HFFc6 (cell line): Measurements from ENCODE around the gene SPECC1L. TPM values are rescaled to one million over a fixed set of nuclear protein-coding genes. Genes with fewer than 3 reads are reported as not detected.

Experiments
- DNase-seq: peaks from one replicate; pipeline ENCODE4 v3.0.0-alpha.2; 2018
- H3K27ac Mint-ChIP-seq: 2 replicates; pipeline ENCODE4 v1.8.0; 2020; ENCODE audit warnings: mild to moderate bottlenecking, mixed read lengths
- H3K27me3 Mint-ChIP-seq: 2 replicates; pipeline ENCODE4 v1.8.0; 2021; ENCODE audit warnings: mild to moderate bottlenecking, moderate library complexity, mixed read lengths; ENCODE audit not compliant: insufficient read depth
- H3K36me3 Mint-ChIP-seq: 2 replicates; pipeline ENCODE4 v1.8.0; 2021; ENCODE audit warnings: low read depth, mixed read lengths
- H3K4me1 Mint-ChIP-seq: 2 replicates; pipeline ENCODE4 v1.8.0; 2020; ENCODE audit warnings: low read depth, mixed read lengths
- H3K4me3 Mint-ChIP-seq: 2 replicates; pipeline ENCODE4 v1.8.0; 2020; ENCODE audit warnings: mild to moderate bottlenecking, moderate library complexity, mixed read lengths
- H3K9me3 Mint-ChIP-seq: 2 replicates; pipeline ENCODE4 v1.8.0; 2020; ENCODE audit warnings: mild to moderate bottlenecking, mixed read lengths
- CTCF ChIP-seq: fragments of 200-600 bp; sonication (generic); IDR thresholded peaks from 2 replicates; pipeline ENCODE4 v1.5.0; 2021; ENCODE audit warnings: antibody characterized with exemption, mild to moderate bottlenecking
- total RNA-seq, 6 experiments: library from RNA; stranded (reverse); fragmentation: NEBNext Ultra II Directional; extraction: Animal tissue kit (Norgen Biotek cat#: 25700); gene quantifications; 2 replicates in 1 of 6; 3 replicates in 5 of 6; pipeline ENCODE4 v1.2.3, GENCODE V29; 2021

The SPECC1L gene
- total RNA-seq, 6 experiments from 2014 or later: 47.3 to 61.5 (median 59.1) TPM

GRCh38 chr22:24327832-24328231 is 57.2 kb downstream of the SPECC1L start:
- Mint-ChIP-seq H3K4me1 (peaks cover 52% of the 10 kb centered on the region), H3K9me3 (no peaks in the 10 kb centered on the region), H3K27ac (no peak overlapping the region), H3K36me3 (peaks cover 19% of the 10 kb centered on the region), H3K4me3 (no peak overlapping the region), H3K27me3 (no peaks in the 10 kb centered on the region)
- DNase-seq: no peak
- no peak for TF ChIP-seq CTCF

- Mint-ChIP-seq H3K9me3 (no peaks in the 10 kb centered on the region), H3K27ac (no peak overlapping the region; the same call in 1 of the 2 replicates), H3K4me3 (no peak overlapping the region), H3K36me3 (peaks cover 19% of the 10 kb centered on the region), H3K27me3 (no peaks in the 10 kb centered on the region), H3K4me1 (peaks cover 59% of the 10 kb centered on the region)
- DNase-seq: no peak
- TF ChIP-seq CTCF: no peak
These were observed 58.8 kb downstream of the SPECC1L start for GRCh38 chr22:24329453-24329852.

GRCh38 chr22:24330636-24331035 is 60.0 kb downstream of the SPECC1L start:
- no peak overlapping the region for H3K27ac Mint-ChIP-seq
- H3K36me3 Mint-ChIP-seq: peaks cover 28% of the 10 kb centered on the region
- no peak for TF ChIP-seq CTCF
- no peaks in the 10 kb centered on the region for H3K27me3 Mint-ChIP-seq
- peaks cover 62% of the 10 kb centered on the region for H3K4me1 Mint-ChIP-seq
- H3K9me3 Mint-ChIP-seq: no peaks in the 10 kb centered on the region
- H3K4me3 Mint-ChIP-seq: no peak overlapping the region
- DNase-seq: no peak

- peaks cover 53% of the 10 kb centered on the region for H3K4me1 Mint-ChIP-seq
- H3K27ac Mint-ChIP-seq: peak overlapping the region; percentile 59
- no peaks in the 10 kb centered on the region for H3K27me3 Mint-ChIP-seq
- H3K9me3 Mint-ChIP-seq: no peaks in the 10 kb centered on the region
- H3K4me3 Mint-ChIP-seq: no peak overlapping the region
- peaks cover 28% of the 10 kb centered on the region for H3K36me3 Mint-ChIP-seq
- DNase-seq: no peak
- no peak for TF ChIP-seq CTCF
These were observed 61.1 kb downstream of the SPECC1L start for GRCh38 chr22:24331468-24332440.

- Mint-ChIP-seq H3K27ac (peak overlapping the region; percentile 62), H3K4me3 (no peak overlapping the region), H3K9me3 (no peaks in the 10 kb centered on the region), H3K4me1 (peaks cover 56% of the 10 kb centered on the region), H3K36me3 (peaks cover 22% of the 10 kb centered on the region), H3K27me3 (no peaks in the 10 kb centered on the region)
- peak; percentile 82 for DNase-seq
- no peak for TF ChIP-seq CTCF
These were observed 62.7 kb downstream of the SPECC1L start for GRCh38 chr22:24333301-24333700.
